Body of pancreas (tissue), 4 donors: ENCODE results near the gene PBX1.

Experiments
- POLR2A ChIP-seq, 3 donors: fragments of 450-650 bp; IDR thresholded peaks; one replicate each; pipeline ENCODE4 v1.6.1; 2016; ENCODE audit warnings: antibody characterized with exemption in 3 of 3, mild to moderate bottlenecking in 2 of 3
- TF ChIP-seq, protein P1 (sequence below), 7 experiments: fragments of 450-650 bp in 4 of 7; fragments of 200-600 bp in 3 of 7; sonication (generic) in 3 of 7; IDR thresholded peaks; one replicate each; pipeline ENCODE4 v1.5.1; 2016 to 2019; ENCODE audit warnings: antibody characterized with exemption in 7 of 7

DNA sequence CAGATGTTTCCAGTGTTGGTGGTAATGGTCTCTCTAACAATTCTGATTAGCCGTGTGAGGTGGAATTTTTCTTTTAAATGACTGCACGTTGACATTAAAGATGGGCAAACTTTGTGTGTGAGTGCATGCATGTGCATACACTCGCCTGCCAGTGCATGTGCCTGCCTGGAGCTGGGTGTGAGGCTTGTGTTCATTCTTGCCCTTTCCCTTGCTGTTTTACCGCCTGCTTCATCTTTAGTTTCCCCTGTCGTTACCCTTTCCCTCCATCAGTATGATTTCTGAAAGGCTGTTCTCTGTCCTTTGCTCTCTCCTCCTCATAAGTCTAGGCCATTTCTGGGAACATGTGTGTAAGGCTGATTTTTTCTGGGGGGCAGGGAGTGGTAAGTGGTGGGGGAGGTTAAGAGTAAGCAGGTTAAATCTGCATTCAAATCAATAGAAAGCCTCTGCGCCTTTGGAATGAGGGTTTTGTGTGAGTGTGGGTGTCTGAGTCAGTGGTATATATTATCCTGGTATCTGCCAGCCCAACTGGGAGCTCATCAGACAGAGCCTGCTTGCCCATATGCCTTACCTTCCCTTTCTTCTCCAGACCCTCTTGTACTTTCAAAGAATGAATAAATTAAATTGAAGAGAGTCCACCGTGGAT, 112.5 kb downstream of the PBX1 start:
- no peak for TF ChIP-seq POLR2A (IDR thresholded peaks at IDR 0.05)
- TF ChIP-seq, protein P1, sequence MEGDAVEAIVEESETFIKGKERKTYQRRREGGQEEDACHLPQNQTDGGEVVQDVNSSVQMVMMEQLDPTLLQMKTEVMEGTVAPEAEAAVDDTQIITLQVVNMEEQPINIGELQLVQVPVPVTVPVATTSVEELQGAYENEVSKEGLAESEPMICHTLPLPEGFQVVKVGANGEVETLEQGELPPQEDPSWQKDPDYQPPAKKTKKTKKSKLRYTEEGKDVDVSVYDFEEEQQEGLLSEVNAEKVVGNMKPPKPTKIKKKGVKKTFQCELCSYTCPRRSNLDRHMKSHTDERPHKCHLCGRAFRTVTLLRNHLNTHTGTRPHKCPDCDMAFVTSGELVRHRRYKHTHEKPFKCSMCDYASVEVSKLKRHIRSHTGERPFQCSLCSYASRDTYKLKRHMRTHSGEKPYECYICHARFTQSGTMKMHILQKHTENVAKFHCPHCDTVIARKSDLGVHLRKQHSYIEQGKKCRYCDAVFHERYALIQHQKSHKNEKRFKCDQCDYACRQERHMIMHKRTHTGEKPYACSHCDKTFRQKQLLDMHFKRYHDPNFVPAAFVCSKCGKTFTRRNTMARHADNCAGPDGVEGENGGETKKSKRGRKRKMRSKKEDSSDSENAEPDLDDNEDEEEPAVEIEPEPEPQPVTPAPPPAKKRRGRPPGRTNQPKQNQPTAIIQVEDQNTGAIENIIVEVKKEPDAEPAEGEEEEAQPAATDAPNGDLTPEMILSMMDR (IDR thresholded peaks at IDR 0.05): no peak
